Activated CD4-positive, CD25-positive, alpha-beta regulatory T cell treated with anti-CD3 and anti-CD28 coated beads, Interleukin-2, amount 50 U/mL, for 72 hours (primary cell): Measurements from ENCODE around the gene STYXL2.

Source experiments
- DNase-seq: peaks from one replicate; pipeline ENCODE4 v3.0.0; 2021

STYXL2 gene

DNA sequence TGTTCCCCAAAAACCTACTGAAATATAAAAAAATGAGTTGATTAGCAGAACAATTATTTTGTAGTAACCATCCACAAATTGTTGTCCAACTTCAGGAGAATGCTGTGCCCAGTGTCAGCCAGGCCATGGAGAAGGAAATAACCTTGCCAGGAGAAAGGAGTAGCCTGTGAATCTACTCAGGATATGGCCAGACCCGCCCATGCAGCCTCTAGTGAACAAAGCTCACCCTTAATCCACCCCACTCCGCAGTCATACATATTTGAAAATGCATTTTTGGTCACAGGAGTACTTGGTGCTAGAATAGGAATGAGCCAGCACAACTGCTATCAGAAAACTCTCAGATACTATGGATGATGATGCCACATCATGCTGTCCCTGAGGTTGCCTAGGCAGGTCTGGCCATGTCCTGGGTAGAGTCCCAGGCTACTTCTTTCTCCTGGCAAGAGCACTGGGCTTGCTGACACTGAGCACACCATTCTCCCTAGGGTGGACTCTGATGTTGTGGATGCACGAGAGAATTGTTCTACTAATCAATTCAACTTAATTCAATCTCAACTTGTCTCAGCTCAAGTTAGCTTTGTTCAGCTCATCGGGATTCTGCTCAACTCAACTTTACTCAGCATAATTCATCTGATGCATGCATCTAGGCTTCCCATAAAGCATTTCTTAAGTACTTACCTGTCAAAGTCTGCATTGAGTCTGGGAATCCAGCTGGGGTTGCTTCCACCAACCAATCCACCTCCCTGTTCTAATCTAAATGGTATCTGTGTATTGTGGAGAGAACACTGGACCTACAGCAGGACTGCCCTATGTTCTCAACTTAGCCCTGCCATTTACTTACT lies 18.2 kb downstream of the STYXL2 start:
- DNase-seq: no peak

DNA sequence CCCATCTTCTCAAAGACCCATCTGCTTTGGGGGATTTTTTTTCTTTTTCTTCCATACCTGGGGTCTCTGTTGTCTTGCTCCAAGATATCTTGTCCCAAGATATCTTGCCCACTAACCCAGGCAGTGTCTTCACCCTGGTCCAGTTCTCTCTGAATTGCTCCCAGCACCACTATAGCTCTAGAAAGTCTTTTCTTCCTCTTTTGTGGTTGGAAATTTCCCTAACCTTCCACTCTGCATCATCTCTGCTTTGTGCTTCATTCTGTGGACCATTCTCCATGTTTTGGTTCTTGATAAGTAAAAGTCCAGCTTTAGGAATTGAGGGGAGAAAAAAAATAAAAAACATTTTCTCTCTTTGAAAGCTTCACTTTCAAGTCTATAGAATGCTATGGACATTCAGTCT lies 20.9 kb downstream of the STYXL2 start:
- no peak for DNase-seq

GRCh38 chr1:167115655-167116054 lies 21.8 kb downstream of the STYXL2 start:
- DNase-seq: no peak

DNA sequence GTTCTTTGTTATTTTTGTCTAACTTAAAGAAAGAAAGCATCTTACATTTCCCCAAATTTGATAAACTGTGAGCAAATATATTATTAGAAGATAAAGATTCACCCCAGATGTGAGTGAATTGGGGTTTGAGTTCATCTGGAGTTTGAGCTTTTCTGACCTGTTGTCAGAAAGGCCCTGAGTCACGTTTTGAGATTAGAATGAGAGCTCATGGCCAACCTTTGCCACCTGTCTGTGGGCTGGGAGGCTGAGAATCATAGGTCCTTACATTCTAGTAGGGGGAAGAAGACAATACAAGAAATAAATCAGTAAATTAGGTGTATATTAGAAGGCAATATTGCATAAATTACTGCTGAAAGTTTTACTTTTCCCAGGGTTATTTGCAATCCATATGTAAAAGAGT lies 22.3 kb downstream of the STYXL2 start:
- DNase-seq: no peak

GRCh38 chr1:167117225-167117624 lies 23.4 kb downstream of the STYXL2 start:
- no peak for DNase-seq

DNA sequence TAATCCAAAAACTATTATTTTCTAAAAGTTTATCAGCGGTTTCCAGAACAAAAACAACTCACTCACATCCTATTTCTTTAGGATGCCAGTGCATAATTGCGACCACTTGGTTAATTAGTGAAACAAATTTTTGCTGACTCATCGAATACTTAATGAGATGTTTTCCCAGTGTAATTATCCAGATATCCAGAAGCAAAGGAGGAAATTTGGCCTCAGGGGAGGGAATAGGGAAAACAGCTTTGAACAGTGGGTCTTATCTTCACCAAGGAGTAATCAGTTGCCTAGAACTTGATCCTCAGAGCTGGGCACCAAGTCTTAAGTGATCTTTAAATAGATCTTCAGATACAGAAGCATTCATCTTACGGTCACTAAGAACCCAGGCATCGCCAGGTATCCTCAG lies 24.3 kb downstream of the STYXL2 start:
- DNase-seq: no peak

GRCh38 chr1:167119696-167120095 lies 25.8 kb downstream of the STYXL2 start:
- DNase-seq: no peak

- no peak for DNase-seq
These were observed 27.0 kb downstream of the STYXL2 start for GRCh38 chr1:167120899-167121298.

DNA sequence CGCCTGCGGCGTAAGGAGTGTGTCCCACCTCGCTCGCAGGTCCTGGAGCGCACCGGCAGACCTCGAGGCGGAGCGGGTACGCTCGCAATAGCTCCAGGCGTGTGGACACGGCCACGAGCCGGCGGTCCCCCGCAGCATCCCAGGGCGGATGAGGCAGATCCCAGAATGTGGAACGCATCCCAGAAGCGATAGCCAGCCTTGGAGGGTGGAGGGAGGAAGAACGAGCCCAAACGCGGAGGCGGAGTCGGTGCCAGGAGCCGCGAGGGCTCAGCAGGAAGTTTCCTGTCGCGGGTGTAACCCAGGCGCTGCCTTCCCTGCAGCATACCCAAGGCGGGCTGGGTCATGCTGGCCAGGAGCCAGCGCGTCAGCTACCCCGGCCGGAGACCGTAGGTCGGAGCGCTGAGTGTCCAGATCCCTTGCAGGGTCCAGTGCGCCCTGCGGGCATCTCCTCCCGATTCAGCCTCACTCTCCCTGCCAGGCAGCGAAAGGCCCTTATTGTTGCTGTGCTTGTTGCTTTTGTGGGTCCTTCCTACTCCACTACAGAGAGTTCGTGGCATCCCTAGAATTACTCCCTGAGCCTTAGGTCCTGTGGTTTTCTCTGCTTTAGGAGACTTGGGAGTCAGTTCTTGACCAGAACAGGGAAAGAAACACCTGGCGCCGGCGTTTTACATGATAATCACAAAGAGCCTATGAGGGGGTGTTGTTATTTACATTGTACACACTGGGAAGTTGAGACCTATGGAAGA lies 27.7 kb downstream of the STYXL2 start:
- peak; percentile 40 for DNase-seq

- no peak for DNase-seq
These were observed 28.2 kb downstream of the STYXL2 start for GRCh38 chr1:167122121-167122480.

DNA sequence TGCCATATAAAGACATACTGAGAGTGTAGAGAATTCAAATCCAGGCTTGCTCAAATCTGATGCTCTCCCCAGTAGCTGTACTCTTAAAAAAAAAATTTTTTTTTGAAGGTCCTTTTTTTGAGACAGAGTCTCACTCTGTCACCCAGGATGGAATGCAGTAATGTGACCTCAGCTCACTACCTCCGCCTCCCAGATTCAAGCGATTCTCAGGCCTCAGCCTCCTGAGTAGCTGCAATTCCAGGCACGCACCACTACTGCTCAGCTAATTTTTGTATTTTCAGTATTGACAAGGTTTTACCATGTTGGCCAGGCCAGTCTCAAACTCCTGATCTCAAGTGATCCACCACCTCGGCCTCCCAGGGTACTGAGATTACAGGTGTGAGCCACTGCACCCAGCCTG lies 28.7 kb downstream of the STYXL2 start:
- no peak for DNase-seq

- DNase-seq: no peak
These were observed 32.4 kb downstream of the STYXL2 start for GRCh38 chr1:167126317-167126716.

- DNase-seq: no peak
These were observed 32.9 kb downstream of the STYXL2 start for GRCh38 chr1:167126811-167127210.

GRCh38 chr1:167127236-167127635 lies 33.4 kb downstream of the STYXL2 start:
- no peak for DNase-seq

GRCh38 chr1:167127661-167128060 lies 33.8 kb downstream of the STYXL2 start:
- no peak for DNase-seq

- no peak for DNase-seq
These were observed 34.7 kb downstream of the STYXL2 start for GRCh38 chr1:167128261-167129227.

- no peak for DNase-seq
These were observed 37.1 kb downstream of the STYXL2 start for GRCh38 chr1:167130829-167131510.

GRCh38 chr1:167132301-167133010 lies 38.6 kb downstream of the STYXL2 start:
- DNase-seq: no peak

GRCh38 chr1:167135281-167135840 lies 41.5 kb downstream of the STYXL2 start:
- DNase-seq: no peak

DNA sequence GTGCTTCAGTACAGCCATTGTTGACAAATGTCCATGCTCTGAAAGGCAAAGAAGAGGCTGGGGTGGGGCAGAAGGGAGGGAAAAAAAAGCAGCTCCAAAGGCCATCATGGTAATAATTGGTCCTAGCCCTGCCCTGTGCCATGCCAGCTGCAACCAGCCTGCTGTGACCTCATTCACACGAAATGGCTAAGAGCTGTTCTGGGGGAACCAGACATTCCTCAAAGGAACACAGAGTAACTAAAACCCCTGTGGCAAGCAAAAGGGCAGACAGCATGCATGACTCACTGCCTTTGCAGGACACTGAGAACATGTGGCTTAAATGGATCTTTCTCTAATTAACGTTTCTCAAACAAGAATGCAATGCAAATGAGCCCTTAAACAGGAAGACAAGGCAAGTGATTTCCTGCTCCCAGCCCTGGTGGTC lies 42.3 kb downstream of the STYXL2 start:
- no peak for DNase-seq

GRCh38 chr1:167136806-167137205 lies 42.9 kb downstream of the STYXL2 start:
- DNase-seq: no peak
